HG02970 (cell line): ENCODE results near the gene ZNF581.
A peak's percentile ranks its signal among the peaks of the same experiment; 100 is the strongest.

Experiments
- ATAC-seq: cut with Tn5 transposase; IDR thresholded peaks from one replicate; pipeline ENCODE4 v1.9.1; 2021; ENCODE audit warnings: mild to moderate bottlenecking, moderate library complexity, moderate number of reproducible peaks; ENCODE audit not compliant: unreplicated experiment, low FRiP score

ZNF581 gene

DNA sequence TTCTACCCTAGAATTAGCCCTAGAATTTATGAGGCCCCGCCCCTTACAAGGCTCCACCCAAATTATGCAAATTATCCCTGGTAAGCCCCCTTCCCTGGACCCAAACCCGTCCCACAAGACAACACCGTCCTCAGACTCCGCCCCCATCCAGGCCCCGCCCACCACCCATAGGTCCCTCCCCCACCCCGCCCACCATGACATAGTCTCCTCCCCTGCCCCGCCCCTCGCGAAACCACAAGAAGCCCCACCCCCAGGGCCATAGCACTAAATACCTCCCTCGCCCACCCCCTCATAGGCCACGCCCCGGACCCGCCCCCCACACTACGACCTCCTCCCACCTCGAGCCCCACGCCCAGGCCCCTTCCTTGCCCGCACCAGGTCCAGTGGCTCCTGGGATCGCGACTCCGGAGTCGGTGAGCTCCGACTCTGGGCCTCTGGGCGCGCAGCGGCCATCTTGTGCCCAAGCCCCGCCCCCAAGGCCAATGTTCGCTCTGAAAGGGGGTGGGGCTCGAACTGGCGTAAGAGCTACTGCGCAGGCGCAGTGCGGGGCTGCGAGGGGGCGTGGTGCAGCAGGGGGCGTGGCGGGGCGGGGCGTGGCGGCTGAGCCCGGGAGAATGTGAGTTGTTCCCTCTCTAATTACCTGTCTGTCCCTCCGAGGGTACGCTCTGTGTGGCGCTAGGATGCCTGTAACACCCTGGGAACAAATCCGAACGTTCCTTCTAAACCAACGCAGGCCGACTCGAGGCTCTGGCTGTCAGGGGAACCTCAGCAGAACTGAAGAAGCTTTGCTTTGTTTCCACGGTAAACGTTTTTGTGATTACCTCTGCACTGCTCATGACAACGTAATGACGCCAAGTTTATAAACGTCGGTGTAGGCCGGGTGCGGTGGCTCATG is 19.1 kb upstream of the ZNF581 start, which contains the start of gene ZNF784:
Gene ZNF784 (minus strand): TSS at position 458 of the 895 bp plus-strand sequence. CDS start 5 bp downstream, at position 453.
- peak; percentile 59 for ATAC-seq

DNA sequence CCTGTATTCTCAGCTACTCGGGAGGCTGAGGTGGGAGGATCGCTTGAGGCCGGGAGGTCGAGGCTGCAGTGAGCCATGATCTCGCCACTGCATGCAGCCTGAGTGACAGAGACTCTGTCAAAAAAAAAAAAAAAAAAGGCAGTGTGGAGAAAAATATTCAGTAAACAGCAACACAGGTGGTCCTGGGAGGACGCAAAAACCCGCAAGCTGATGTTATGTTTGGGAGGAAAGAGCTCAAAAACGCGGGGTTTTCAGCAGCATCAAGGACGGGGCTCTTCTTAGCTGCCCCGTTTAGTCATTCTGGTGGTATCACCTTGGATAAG is 18.5 kb upstream of the ZNF581 start:
- ATAC-seq: no peak

GRCh38 chr19:55626350-55626749 is 17.1 kb upstream of the ZNF581 start:
- ATAC-seq: no peak

GRCh38 chr19:55632463-55632834 is 11.0 kb upstream of the ZNF581 start:
- ATAC-seq: peak; percentile 45

DNA sequence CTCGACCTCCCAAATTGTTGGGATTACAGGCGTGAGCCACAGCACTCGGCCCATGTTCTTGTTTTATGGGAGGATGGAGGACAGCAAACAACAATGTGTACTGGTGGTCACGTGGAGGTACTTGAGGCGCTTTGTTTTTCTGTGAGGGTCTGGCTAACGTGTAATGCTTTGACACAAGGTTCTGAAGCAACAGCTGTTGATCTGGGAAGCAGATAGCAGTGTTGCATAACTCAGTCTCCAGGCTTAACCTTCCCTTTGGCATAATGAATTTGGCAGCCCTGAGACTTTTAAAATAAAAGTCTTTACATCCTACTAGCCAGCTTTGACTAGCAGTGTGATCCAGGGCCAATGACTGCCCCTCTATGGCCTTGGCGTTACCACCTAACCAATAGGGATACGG is 9.6 kb upstream of the ZNF581 start:
- ATAC-seq: no peak

DNA sequence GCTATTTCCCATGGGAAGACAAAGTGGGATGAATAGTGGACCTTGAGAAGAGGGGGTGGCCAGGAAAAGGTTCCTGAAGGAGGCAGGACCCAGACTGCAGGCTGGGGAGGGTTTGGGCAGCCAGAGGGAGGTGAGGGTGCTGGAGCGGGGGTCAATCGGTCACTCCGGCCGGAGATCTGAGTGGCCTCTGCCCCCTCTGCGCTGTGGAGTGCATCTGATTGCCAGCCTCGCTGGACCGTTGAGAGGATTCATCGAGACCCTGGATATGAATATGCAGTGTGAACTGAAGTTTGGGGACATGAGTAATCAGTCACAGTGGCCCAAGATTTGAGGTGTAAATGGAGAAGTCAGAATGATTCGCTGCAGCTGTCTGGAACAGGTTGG is 8.1 kb upstream of the ZNF581 start:
- no peak for ATAC-seq

DNA sequence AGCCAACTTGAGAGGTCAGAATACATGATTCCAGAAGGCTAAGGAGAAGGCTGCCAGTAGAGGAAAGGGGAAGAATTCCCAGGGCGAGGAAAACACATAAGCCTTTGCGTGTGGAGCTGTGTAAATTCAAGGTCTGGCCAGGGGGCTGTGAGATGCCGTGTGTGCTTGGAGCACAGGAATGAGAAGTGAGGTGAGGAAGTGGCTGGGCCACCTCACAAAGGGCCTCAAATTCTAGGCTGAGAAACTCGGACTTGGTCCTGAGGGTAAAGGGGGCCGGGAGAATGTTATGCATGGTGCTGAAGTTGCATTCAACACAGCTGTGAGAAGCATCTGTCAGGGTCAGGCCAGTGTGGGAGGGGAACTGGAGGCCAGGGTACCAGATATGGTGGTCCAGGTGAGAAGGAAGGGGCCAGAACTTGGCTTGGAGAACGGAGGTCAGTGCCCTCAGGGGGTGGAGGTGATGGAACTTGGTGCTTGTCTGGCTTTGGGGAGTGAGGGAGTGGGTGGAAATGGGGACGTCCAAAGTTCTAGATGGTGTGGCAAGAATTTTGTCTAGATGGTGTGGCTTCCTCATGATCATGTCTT is 7.5 kb upstream of the ZNF581 start:
- ATAC-seq: no peak

DNA sequence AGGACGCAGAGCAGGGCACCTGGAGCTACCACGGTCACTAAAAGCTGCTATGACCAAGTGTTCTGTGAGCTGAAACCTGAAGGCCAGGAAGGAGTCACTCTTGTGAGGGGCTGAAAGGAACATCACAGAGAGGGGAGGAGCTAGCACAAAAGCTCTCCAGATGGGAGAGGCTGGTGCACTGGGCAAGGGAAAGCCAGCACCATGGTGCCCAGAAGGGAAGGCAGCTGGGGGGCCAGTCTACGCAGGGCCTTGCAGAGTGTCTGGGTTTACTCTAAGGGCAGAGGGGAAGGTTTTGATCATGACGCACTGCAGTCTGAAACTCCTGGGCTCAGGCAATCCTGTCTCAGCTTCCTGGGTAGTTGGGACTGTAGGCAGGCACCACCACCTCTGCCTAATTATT is 6.7 kb upstream of the ZNF581 start:
- ATAC-seq: no peak

DNA sequence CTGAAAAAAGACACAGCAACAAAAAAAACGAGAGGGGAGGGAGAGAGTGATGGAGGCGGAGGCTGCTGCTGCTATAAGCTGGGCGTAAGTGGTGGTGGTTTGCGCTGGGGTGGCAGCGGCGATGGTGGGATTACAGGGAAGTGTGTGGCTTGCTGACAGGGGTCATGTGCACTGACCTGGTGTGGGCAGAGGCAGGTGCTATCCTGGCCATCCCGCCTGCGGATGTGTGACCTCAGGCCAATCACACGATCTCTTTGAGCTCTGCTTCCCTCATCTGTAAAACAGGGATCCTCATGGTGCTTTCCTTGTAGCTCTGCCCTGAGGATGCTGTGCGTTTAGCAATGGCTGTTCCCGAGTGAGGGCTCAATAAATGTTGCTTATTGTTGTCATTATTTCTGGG is 5.9 kb upstream of the ZNF581 start:
- ATAC-seq: no peak

DNA sequence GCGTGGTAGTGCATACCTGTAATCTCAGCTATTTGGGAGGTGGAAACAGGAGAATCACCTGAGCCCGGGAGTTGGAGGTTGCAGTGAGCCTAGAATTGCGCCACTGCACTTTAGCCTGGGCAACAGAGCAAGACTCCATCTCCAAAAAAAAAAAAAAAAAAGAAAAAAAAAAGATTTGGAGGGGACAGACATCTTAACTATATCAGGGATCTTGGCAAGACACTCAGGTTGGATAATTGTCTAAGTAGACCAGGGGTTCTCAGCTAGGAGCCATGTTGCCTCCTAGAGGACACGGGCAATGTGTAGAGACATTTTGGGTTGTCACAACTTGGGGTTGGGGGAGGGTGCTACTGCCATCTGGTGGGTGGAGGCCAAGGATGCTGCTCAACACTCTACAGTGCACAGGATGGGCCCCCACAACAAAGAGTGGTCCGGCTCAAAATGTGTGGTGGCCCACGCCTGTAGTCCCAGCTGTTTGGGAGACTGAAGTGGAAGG is 4.5 kb upstream of the ZNF581 start:
- no peak for ATAC-seq

DNA sequence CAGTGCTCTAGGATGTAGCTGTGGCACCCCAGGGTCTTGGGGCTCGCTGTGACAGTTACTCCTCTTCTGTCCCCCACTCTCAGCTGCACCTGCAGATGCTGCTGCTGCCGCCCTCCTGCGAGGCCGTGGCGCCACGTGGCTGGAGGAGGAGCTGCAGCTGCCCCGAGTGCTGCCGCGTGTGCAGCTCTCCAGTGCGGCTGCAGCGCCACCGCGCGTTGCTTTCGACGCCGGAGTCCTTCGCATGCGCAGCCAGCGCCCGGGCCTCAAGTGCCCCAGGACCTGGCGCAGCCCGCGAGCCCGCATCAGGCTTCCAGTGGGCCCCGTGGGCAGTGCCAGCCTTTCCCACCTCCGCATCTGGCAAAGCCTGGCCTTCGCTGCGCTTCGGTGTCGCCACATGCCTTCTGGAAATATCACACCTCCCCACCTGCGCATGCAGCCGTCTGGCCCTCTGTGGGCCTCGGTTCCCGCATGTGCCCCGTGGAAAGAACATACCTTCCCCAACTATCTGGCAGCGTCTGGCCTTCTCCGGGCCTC is 3.3 kb upstream of the ZNF581 start:
- ATAC-seq: no peak

- ATAC-seq: peak; percentile 35
These were observed 2.6 kb upstream of the ZNF581 start, which contains the start of gene ZNF580 for GRCh38 chr19:55640577-55641425. ZNF580 (plus strand) TSS chr19:55641002; CDS start chr19:55642509, 1,507 bp downstream.

GRCh38 chr19:55641426-55642152 is 1.9 kb upstream of the ZNF581 start:
- ATAC-seq: no peak

DNA sequence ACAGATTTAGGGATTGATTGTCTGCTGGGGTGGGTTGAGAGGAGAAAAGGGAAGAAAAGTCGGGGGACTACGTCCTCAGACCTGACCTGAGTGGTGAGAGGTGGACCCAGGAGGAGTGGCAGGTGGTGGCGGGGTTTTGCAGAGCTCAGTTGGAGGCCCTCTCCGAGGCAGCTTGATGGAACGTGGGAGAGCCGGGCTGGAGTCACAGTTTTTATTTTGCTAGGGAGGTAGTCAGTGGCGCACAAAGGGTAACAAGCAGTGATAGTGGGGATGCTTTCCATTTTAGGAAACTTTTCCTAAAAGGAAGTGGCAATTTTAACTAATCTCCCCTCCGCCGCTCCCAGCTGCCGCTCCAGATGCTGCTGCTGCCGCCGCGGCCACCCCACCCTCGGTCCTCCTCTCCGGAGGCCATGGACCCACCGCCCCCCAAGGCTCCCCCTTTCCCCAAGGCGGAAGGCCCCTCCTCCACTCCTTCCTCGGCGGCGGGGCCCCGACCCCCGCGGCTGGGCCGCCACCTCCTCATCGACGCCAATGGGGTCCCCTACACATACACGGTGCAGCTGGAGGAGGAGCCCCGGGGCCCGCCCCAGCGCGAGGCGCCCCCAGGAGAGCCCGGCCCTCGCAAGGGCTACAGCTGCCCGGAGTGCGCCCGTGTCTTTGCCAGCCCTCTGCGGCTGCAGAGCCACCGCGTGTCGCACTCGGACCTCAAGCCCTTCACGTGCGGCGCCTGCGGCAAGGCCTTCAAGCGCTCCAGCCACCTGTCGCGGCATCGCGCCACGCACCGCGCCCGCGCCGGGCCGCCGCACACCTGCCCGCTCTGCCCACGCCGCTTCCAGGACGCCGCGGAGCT is 1.1 kb upstream of the ZNF581 start:
- no peak for ATAC-seq

GRCh38 chr19:55643887-55644176 is 383 bp downstream of the ZNF581 start:
- no peak for ATAC-seq

DNA sequence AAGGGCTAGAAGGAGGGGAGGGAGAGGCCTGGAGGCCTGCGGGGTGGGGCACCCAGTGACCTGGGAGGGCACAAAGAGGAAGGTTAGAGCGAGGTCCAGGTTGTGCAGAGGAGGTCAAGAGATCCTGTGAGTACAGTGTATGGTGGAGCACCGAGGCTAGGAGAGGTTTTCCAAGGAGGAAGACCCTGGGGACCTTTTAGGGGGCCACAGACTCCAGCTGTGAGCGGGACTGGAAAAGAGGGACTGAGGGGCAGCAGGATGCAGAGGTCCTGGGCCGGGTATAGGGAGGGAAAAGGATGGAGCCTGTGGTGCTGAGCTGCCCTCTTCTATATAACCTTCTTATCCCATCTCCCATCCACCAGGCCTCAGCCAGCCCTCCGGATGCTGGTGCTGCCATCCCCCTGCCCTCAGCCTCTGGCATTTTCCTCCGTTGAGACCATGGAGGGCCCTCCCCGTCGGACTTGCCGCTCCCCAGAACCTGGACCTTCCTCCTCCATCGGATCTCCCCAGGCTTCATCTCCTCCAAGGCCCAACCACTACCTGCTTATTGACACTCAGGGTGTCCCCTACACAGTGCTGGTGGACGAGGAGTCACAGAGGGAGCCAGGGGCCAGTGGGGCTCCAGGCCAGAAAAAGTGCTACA is 863 bp downstream of the ZNF581 start:
- ATAC-seq: no peak

GRCh38 chr19:55644842-55645511 is 1.5 kb downstream of the ZNF581 start:
- ATAC-seq: no peak

DNA sequence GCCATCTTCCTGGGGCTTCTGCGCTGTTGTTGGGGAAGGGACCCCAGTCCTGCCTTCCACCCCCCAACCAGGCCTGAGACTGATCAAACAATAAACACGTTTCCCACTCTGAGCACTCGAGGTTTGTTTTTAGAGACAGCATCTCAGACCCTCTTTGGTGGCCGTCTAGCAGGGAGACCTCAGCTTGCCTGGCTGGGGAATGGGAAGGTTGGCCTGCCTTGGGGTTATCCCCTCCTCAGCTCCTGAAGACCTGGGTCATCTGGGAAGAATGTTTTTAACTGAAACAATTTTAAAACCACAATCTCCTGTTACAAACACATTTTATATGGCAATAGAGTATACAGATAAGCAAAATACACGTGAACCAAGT is 2.0 kb downstream of the ZNF581 start:
- no peak for ATAC-seq
